T-helper 17 cell (primary cell): Measurements from ENCODE around the gene BANP. TPM values are rescaled to one million over a fixed set of nuclear protein-coding genes. Genes with fewer than 3 reads are reported as not detected.
"Not testable (repeated sequence)": the region's sequence is repeated elsewhere in the genome, so short reads cannot be mapped to it uniquely, and the experiment has no call there.

Experiments
- ATAC-seq: fragments of 150-1000 bp; cut with Tn5 transposase; 2 replicates; pipeline ENCODE4 v1.10.0; 2021; ENCODE audit warnings: mild to moderate bottlenecking, moderate library complexity
- DNase-seq, 3 donors: peaks; one replicate each; pipeline versions ENCODE4 v3.0.0 to v3.0.0-alpha.2; 2020 to 2021
- H3K9me3 ChIP-seq: one replicate; pipeline ENCODE4 v1.7.0; 2013; ENCODE audit warnings: low read length, mild to moderate bottlenecking; ENCODE audit not compliant: control insufficient read depth, poor library complexity, severe bottlenecking
- H3K27ac Mint-ChIP-seq: one replicate; pipeline ENCODE4 v1.8.0; 2022; ENCODE audit warnings: mild to moderate bottlenecking, moderate library complexity, mixed read lengths
- H3K27me3 Mint-ChIP-seq: one replicate; pipeline ENCODE4 v1.8.0; 2022; ENCODE audit warnings: mixed read lengths
- H3K36me3 Mint-ChIP-seq: one replicate; pipeline ENCODE4 v1.8.0; 2022; ENCODE audit warnings: low read depth, mixed read lengths
- H3K4me1 Mint-ChIP-seq: one replicate; pipeline ENCODE4 v1.8.0; 2022; ENCODE audit warnings: mild to moderate bottlenecking, mixed read lengths
- H3K4me3 Mint-ChIP-seq: one replicate; pipeline ENCODE4 v1.8.0; 2022; ENCODE audit warnings: mild to moderate bottlenecking, moderate library complexity, mixed read lengths
- total RNA-seq, 4 donors: library from RNA in 2 of 4; stranded (reverse) in 2 of 4; gene quantifications; one replicate each; pipeline ENCODE4 v1.2.3 and lab custom pipeline; 2022 to 2026

The BANP gene
- total RNA-seq, 2 donors from 2014 or later, result 46.9 to 47.9 TPM

DNA sequence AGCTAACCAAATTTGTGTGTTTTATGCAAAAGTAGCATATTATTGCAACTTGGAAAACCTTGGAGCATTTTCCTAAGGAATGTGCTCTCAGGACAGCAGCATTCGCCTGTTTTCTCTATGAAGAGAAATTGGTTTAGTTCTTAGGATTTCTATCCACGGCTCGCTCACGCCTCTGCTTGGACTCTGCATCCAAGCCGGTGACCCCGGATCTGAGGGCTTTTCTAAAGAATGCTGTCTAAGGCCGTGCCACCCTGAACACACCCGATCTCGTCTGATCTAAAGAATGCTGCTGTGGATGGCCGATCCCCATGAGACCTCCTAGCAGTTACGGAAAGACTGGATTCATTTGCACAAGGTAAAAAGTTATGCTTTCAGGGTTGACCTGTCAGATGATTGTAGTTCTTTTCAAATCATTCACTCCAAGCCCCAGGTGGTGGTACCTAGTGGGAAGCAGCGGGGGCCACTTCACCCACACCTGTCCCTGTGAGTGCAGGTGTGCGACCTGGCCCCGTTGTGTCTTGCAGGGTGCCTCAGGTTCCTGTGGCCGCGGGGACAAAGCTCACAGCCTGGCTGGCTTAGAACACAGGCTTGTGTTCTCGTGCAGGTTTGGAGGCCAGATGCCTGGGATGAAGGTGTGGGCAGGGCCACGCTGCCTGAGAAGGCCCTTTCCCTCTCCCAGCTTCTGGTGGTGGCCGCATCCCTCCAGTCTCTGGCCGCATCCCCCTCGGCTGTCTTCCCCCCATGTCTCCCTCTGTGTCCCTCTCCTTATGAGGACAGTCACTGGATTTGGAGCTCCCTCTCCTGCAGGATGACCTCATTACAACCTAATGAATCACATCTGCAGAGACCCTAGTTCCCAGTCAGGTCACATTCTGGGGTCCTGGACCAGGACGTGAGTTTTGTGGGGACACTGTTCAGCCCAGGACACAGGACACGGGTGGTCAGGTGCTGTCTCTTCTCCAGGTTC lies 71.1 kb downstream of the BANP start:
- ATAC-seq (no peak), DNase-seq (no peak)
- Mint-ChIP-seq H3K4me1 (peaks cover 11% of the 10 kb centered on the region), H3K27me3 (no peaks in the 10 kb centered on the region), H3K4me3 (no peak overlapping the region), H3K36me3 (peaks cover 5% of the 10 kb centered on the region), H3K27ac (no peak overlapping the region)
- H3K9me3 ChIP-seq, result no peaks in the 10 kb centered on the region

DNA sequence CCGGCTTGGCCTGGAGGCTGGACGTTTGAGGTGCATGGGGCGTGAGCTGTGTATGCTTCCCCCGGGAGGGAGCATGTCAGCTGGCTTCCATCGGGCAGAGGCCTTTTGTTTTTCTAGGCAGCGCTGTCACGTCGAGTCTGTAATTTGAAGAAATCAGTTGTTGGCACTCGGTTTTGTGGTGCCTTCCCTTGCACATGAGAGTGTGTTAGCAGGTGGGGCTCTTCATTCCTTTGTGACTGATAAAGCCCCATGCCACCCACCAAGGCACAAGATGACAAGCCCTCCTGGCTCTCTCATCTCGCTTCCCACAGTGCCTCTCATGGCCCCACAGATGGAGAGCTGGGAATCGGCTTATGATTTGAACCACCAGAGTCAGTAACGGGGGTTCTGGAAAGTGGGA lies 72.1 kb downstream of the BANP start:
- H3K9me3 ChIP-seq, result no peaks in the 10 kb centered on the region
- no peak overlapping the region for H3K4me3 Mint-ChIP-seq
- peak overlapping the region; percentile 6 for H3K27ac Mint-ChIP-seq
- ATAC-seq (no peak), DNase-seq (no peak)
- H3K27me3 Mint-ChIP-seq, result no peaks in the 10 kb centered on the region
- peaks cover 5% of the 10 kb centered on the region for H3K36me3 Mint-ChIP-seq
- H3K4me1 Mint-ChIP-seq, result peaks cover 11% of the 10 kb centered on the region

DNA sequence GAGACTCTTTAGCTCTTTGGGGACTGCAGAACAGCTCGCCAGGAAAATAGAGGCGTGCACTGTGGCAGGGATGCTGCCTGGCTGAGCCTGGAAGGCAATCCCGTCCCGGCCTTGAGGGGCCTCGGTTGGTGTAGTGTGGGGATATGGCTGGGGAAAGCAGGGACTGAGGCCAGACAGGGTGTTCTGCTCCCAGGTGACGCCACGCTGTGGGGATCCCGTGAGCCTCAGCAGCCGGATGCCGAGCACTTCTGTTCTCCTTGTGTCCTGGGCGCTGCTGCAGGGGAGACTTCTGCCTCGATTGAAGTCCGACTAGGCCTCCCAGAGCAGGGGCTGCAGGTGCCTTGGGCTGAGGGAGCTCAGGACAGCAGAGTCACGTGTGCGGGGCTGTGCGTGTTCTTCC lies 72.6 kb downstream of the BANP start:
- Mint-ChIP-seq H3K27me3 (no peaks in the 10 kb centered on the region), H3K27ac (no peak overlapping the region), H3K4me1 (peaks cover 11% of the 10 kb centered on the region), H3K4me3 (no peak overlapping the region), H3K36me3 (peaks cover 5% of the 10 kb centered on the region)
- H3K9me3 ChIP-seq, result no peaks in the 10 kb centered on the region
- DNase-seq, result no peak
- no peak for ATAC-seq

DNA sequence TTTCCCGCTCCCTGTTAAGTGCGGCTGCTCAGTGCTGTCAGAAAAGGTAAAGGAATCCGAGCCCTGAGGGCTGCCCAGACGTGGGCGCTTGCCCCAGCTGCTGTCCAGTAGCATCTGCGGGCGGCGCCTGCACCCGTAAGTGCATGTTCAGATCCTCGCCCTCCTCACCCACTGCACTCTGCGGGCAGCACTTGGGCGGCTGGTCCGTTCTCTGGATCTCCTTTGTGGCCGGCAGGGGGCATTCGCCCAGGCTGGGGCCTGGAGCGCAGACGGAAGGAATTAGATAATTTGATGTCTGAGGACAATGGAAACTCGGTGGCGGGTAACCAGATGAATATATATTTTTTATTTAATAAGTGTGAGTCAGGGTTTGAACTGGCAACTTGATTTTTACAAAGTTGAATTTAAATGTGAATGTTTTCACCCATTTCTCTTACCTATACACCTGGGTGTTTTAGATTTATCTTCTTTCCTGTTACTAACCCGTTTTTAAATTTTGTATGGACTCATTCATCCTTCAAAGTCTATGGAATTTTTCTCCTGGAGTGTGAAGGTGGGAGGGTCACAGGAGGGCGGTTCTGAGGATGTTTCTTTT lies 73.4 kb downstream of the BANP start:
- H3K36me3 Mint-ChIP-seq, ATAC-seq, H3K9me3 ChIP-seq, H3K4me3 Mint-ChIP-seq, H3K27me3 Mint-ChIP-seq, DNase-seq: not testable (repeated sequence)
- H3K4me1 Mint-ChIP-seq, result peaks cover 13% of the 10 kb centered on the region
- H3K27ac Mint-ChIP-seq, result peak overlapping the region; percentile 72

DNA sequence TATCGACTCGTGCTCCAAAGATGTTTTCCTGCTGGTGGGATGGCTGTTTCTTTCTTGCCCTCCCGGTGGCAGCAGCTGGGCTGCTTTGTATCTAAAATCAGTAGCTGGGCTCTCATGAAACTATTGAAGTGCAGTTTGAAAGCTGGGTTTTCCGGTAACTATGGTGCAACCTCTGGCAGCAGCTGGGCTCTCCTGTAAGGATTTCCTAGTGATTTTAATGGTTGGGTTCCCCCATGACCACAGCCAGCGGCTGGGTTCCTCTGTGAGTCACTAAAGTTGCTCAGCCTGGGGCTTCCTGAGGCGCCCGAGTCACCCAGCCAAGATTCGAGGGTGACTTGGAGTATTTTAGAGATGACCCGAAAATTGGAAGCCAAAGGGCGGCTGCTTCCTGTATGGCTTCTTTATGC lies 73.9 kb downstream of the BANP start:
- not testable (repeated sequence) for H3K27me3 Mint-ChIP-seq, H3K4me3 Mint-ChIP-seq, H3K9me3 ChIP-seq, H3K36me3 Mint-ChIP-seq, DNase-seq
- peak; percentile 42 for ATAC-seq
- Mint-ChIP-seq H3K27ac (peak overlapping the region; percentile 72), H3K4me1 (peaks cover 14% of the 10 kb centered on the region)

DNA sequence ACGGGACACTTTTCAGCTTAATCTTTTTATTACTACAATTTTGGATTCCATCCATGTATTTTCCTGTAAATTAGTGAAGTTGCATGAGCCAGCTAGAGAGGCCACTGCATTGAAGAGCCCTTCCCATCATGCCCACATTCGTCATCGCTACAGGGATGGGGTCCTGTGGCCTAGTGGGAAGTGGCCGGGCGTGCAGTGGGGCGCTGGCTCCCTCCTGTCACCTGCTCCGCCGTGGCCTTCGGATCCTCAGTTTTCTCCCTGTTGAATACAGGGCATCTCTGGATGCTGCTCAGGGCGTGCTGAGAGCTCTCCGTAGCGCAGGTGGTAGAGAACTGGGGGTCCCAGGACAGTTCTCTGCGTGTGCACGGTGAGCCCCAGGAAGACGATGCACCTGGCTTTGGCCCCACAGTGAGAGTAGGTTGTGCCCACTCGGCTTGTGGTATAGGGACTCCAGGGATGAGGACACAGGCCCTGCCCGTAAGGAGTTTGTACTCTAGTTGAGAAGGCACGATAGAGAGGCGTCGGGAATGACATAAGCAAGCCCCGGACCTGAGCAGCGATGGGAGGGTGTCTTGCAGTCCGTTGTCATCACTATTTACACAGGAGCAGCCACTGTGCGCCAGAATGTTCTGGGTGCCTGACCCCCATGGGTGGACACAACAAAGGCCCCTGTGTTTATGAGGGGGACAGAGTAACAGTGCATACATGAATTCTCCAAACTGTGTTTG lies 74.8 kb downstream of the BANP start:
- H3K4me3 Mint-ChIP-seq, DNase-seq, H3K9me3 ChIP-seq, H3K36me3 Mint-ChIP-seq, H3K27ac Mint-ChIP-seq, ATAC-seq, H3K27me3 Mint-ChIP-seq: not testable (repeated sequence)
- peaks cover 10% of the 10 kb centered on the region for H3K4me1 Mint-ChIP-seq

DNA sequence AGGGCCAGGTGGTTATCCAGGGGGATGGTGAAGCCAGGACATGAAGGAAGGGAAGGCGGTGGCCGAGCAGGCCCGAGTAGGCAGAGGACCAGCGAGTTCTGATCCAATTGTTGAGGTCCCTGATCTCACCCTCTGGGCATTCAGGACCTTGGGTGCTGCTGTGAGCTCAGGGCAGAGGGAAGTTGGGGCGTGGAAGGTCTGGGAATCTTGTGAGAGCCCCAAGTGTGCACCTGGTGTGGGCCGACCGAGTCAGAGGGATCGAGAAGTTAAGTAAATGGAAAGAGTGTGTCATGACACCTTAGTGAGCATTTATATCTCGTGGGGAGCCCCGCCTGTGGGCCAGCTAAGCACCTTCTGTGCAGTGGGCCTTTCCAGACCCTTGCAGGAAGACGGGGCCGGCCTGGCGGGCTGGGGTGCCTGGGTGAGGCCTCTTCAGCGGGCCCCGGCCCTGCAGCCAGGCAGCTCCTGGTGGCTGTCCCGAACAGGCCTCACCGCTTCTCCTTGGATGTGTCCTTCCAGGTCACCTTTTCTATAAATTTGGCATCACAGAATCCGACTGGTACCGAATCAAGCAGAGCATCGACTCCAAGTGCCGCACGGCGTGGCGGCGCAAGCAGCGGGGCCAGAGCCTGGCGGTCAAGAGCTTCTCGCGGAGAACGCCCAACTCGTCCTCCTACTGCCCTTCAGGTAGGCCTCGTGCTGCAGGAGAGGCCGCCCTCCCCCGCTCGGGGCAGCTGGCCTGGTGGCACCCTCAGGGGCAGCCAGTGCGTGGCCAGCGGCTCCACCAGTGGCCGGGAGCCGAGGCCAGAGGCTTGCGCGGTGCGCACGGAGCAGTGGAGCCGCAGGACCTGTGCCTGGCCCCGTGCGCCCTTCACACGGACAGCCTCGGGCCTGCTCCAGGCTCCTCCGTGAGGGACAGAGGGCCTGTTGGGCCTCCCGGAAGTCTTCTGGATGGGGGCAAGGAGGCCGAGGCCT lies 76.0 kb downstream of the BANP start:
- Mint-ChIP-seq H3K4me1 (peaks cover 10% of the 10 kb centered on the region), H3K36me3 (peaks cover 9% of the 10 kb centered on the region), H3K27ac (no peak overlapping the region), H3K4me3 (no peak overlapping the region), H3K27me3 (no peaks in the 10 kb centered on the region)
- H3K9me3 ChIP-seq, result no peaks in the 10 kb centered on the region
- DNase-seq (no peak), ATAC-seq (no peak)

DNA sequence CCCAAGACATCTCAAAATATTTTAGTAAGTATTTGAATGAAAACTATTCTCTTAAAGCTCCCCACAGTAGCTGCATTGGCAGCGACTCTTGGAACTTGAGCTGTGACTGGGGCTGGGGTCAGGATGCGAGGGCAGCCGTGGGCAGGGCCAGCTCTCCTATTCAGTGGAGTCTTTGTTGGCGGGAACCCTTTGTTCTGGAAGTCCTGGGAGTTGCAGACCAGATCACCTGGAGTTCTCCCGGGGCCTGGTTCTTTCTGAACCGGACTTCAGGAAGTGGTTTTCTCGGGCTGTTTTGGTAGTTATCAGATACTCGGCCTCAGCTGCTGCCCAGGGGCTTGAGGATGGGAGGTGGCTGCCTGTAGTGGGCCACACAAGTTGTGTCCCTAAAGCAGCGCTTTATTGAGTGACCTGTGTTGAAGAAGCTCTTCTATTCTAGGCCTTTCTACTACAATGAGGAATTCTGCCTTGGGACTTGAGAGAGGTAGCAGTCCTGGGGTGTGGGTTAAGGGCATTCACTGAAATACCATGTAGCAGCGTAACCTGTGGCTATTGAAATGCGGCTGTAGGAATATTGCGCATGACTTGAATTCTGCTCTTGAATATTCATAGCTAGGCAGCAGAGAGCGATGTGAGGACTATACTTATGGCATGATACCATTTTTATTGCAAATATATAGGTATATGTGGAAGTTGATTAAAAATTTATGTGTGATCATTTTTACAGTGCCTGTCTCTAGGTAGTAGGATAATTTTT lies 77.1 kb downstream of the BANP start:
- not testable (repeated sequence) for DNase-seq, H3K4me1 Mint-ChIP-seq, H3K4me3 Mint-ChIP-seq, H3K27me3 Mint-ChIP-seq, H3K27ac Mint-ChIP-seq, ATAC-seq, H3K36me3 Mint-ChIP-seq, H3K9me3 ChIP-seq

DNA sequence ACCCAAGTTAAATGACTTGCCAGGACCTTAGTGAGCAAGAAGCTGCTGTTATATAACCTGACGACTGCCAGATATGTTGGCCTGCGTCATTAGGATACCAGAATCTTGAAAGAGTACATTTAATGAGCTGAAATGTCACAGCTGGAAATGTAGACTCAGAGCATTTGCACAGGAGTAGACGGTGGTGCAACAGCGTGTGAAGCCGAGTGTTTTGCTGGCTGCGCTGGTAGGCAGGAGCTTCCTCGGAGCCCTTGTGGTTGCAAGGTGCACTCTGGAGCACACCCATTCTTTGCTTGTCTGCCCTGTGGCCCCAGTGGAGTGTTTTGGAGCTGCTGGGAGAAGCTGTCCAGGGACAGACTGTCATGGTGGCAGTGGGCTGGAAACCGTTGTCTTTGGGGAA lies 79.3 kb downstream of the BANP start:
- H3K36me3 Mint-ChIP-seq, result peaks cover 9% of the 10 kb centered on the region

DNA sequence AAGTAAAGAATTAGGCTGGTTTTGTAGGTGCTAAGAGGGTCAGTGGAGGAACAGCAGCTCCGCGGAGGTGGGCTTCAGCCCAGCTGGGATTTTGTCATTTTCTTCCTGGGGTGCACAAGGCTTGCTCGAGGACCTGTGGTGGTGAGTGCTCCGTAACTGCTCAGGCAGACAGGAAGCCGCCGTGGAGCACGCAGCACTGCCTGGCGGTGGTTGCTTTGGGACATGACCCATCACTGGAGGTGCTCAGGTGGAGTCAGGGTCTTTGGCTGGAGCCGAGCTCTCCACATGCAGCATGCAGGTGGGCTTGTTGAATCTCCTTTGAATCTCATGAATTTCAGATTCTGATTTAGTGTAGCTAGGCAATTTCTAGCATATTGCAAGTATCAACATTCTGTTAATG lies 79.7 kb downstream of the BANP start:
- DNase-seq, H3K27me3 Mint-ChIP-seq, H3K36me3 Mint-ChIP-seq, H3K27ac Mint-ChIP-seq, H3K9me3 ChIP-seq, ATAC-seq, H3K4me3 Mint-ChIP-seq, H3K4me1 Mint-ChIP-seq: not testable (repeated sequence)

More for the DNA sequence above, 79.3 kb downstream of the BANP start:
- Mint-ChIP-seq H3K4me1 (peaks cover 5% of the 10 kb centered on the region), H3K4me3 (no peak overlapping the region), H3K27ac (no peak overlapping the region), H3K27me3 (no peaks in the 10 kb centered on the region)
- DNase-seq (no peak), ATAC-seq (no peak)
- H3K9me3 ChIP-seq, result no peaks in the 10 kb centered on the region

DNA sequence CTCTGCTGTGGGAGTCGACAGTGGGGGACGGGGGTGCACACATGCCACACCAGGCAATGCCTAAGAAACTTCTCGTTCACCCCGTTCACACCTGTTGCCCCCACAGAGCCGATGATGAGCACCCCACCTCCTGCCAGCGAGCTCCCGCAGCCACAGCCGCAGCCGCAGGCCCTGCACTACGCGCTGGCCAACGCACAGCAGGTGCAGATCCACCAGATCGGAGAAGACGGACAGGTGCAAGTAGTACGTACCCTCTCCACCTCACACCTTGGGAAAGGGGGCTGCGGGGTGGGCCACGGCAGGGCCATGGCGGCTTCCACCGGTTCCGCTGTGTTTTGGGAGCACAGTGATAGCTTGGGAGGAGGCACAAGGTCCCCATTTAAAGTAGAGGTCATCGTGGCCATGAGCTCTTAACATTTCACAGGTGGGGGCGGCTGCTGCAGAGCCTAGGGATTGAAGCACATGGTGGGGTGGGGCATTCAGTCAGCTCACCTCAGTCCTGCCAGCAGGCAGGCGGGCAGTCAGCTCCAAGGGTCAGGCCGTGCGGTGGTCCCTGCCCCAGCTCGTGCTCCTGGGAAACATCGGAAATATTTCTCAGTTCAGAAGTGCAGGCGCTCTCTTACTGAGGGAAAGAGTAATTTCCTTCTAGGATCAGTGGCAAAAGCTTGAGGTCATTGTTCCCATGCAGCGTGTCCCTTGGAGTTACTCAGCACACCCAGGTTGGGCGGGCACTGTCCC lies 81.9 kb downstream of the BANP start:
- not testable (repeated sequence) for H3K27me3 Mint-ChIP-seq, H3K4me3 Mint-ChIP-seq, H3K4me1 Mint-ChIP-seq, H3K9me3 ChIP-seq, ATAC-seq, DNase-seq, H3K36me3 Mint-ChIP-seq
- H3K27ac Mint-ChIP-seq, result peak overlapping the region; percentile 29
